ENCODE results near the gene FBXL13. TPM values are rescaled to one million over a fixed set of nuclear protein-coding genes. Genes with fewer than 3 reads are reported as not detected.
A peak's percentile ranks its signal among the peaks of the same experiment; 100 is the strongest.

FBXL13 gene
- total and polyA plus RNA-seq, 8 donors, result 0.80 to 25.3 (median 6.0) TPM; not detected in 1

GRCh38 chr7:102898532-102898859 lies 176.1 kb downstream of the FBXL13 start:
- Histone ChIP-seq H3K9me3 (no peaks in the 10 kb centered on the region), H3K27ac (no peak overlapping the region), H3K27me3 (no peaks in the 10 kb centered on the region), H3K4me3 (no peak overlapping the region), H3K4me1 (peaks cover 0 to 32% (median 13%) of the 10 kb centered on the region in 4 donors), H3K36me3 (no peaks in the 10 kb centered on the region)
- no peak for DNase-seq
- intact Hi-C loops (cut with DNase I; ENCODE audit: low total_unique reads), result no loop called here
- TF ChIP-seq POLR2A (IDR thresholded peaks at IDR 0.05) (no peak), POLR2AphosphoS5 (IDR thresholded peaks at IDR 0.05) (no peak), EP300 (IDR thresholded peaks at IDR 0.05) (no peak), CTCF (IDR thresholded peaks at IDR 0.05) (no peak)
- WGBS, 5 donors, result 80 to 92% (median 91%) methylated on average over 5 of the region's 5 CpGs

- H3K36me3 ChIP-seq, result no peaks in the 10 kb centered on the region
- H3K27ac ChIP-seq, result no peak overlapping the region
- no peaks in the 10 kb centered on the region for H3K27me3 ChIP-seq
- no peaks in the 10 kb centered on the region for H3K9me3 ChIP-seq
- WGBS, 5 donors, result 76 to 84% (median 78%) methylated on average over 5 of the region's 5 CpGs
- DNase-seq, result no peak
- intact Hi-C loops (cut with DNase I; ENCODE audit: low total_unique reads), result no loop called here
- H3K4me1 ChIP-seq, result peaks cover 0 to 32% (median 14%) of the 10 kb centered on the region in 4 donors
- no peak for TF ChIP-seq POLR2AphosphoS5 (IDR thresholded peaks at IDR 0.05)
- no peak overlapping the region for H3K4me3 ChIP-seq
These were observed 176.6 kb downstream of the FBXL13 start for GRCh38 chr7:102897856-102898531.

GRCh38 chr7:102897211-102897631 lies 177.4 kb downstream of the FBXL13 start:
- 23 to 39% (median 32%) methylated on average over 2 of the region's 2 CpGs for WGBS, 5 donors
- TF ChIP-seq POLR2A (IDR thresholded peaks at IDR 0.05) (no peak), CTCF (IDR thresholded peaks at IDR 0.05) (no peak), POLR2AphosphoS5 (IDR thresholded peaks at IDR 0.05) (no peak), EP300 (IDR thresholded peaks at IDR 0.05) (no peak)
- DNase-seq, result peak in 1 of 2 donors; percentile 30
- Histone ChIP-seq H3K27me3 (no peaks in the 10 kb centered on the region), H3K36me3 (no peaks in the 10 kb centered on the region), H3K9me3 (no peaks in the 10 kb centered on the region), H3K4me1 (peaks cover 0 to 36% (median 18%) of the 10 kb centered on the region in 4 donors), H3K27ac (no peak overlapping the region), H3K4me3 (no peak overlapping the region)
- intact Hi-C loops (cut with DNase I; ENCODE audit: low total_unique reads), result no loop called here

GRCh38 chr7:102896585-102896984 lies 178.0 kb downstream of the FBXL13 start:
- Histone ChIP-seq H3K27ac (peak overlapping the region in 2 of 5 donors; percentile 15 to 31), H3K36me3 (no peaks in the 10 kb centered on the region), H3K4me1 (peaks cover 4 to 42% (median 22%) of the 10 kb centered on the region in 4 donors), H3K27me3 (no peaks in the 10 kb centered on the region), H3K9me3 (no peaks in the 10 kb centered on the region), H3K4me3 (no peak overlapping the region)
- no peak for DNase-seq
- no peak for TF ChIP-seq POLR2AphosphoS5 (IDR thresholded peaks at IDR 0.05)
- TF ChIP-seq EP300 (IDR thresholded peaks at IDR 0.05), result no peak
- no peak for TF ChIP-seq CTCF (IDR thresholded peaks at IDR 0.05)
- TF ChIP-seq POLR2A (IDR thresholded peaks at IDR 0.05), result no peak
- intact Hi-C loops (cut with DNase I; ENCODE audit: low total_unique reads), result no loop called here

GRCh38 chr7:102895602-102896001 lies 179.0 kb downstream of the FBXL13 start:
- intact Hi-C loops (cut with DNase I; ENCODE audit: low total_unique reads), result no loop called here
- TF ChIP-seq POLR2AphosphoS5 (IDR thresholded peaks at IDR 0.05) (no peak), EP300 (IDR thresholded peaks at IDR 0.05) (no peak), POLR2A (IDR thresholded peaks at IDR 0.05) (no peak), CTCF (IDR thresholded peaks at IDR 0.05) (no peak)
- WGBS, 5 donors, result 43 to 65% (median 52%) methylated on average over 3 of the region's 3 CpGs
- Histone ChIP-seq H3K27ac (peak overlapping the region in 2 of 5 donors; percentile 15 to 31), H3K27me3 (no peaks in the 10 kb centered on the region), H3K4me1 (peaks cover 6 to 51% (median 30%) of the 10 kb centered on the region in 4 donors), H3K4me3 (no peak overlapping the region), H3K36me3 (no peaks in the 10 kb centered on the region), H3K9me3 (no peaks in the 10 kb centered on the region)
- DNase-seq, result no peak
